ENCODE measurements around the gene ZNF780A.

DNA sequence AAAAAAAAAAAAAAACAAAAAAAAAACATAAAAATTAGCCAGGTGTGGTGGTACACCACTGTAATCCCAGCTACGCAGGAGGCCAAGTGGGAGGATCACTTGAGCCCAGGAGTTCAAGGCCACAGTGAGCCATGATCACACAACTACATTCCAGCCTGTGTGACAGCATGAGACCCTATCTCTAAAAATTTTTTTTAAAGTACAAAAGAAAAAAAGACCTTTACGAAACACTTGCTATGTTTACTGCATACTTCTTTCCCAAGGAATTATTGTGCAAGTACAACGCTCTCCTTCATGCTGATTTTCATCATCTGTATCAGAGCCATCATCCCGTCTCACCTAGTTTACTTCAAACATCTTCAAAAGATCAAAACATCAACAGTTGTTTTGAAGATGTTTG, 28.6 kb upstream of the ZNF780A start:
- no peak for TF ChIP-seq EZH2 (IDR thresholded peaks at IDR 0.05; ENCODE audit: low read length, unreplicated experiment)
- TF ChIP-seq, protein P1, sequence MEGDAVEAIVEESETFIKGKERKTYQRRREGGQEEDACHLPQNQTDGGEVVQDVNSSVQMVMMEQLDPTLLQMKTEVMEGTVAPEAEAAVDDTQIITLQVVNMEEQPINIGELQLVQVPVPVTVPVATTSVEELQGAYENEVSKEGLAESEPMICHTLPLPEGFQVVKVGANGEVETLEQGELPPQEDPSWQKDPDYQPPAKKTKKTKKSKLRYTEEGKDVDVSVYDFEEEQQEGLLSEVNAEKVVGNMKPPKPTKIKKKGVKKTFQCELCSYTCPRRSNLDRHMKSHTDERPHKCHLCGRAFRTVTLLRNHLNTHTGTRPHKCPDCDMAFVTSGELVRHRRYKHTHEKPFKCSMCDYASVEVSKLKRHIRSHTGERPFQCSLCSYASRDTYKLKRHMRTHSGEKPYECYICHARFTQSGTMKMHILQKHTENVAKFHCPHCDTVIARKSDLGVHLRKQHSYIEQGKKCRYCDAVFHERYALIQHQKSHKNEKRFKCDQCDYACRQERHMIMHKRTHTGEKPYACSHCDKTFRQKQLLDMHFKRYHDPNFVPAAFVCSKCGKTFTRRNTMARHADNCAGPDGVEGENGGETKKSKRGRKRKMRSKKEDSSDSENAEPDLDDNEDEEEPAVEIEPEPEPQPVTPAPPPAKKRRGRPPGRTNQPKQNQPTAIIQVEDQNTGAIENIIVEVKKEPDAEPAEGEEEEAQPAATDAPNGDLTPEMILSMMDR (conservative IDR thresholded peaks at IDR 0.05; ENCODE audit: low read depth, low read length), result no peak
